Spleen (tissue), 11 donors: ENCODE measurements around the gene GNRH2. TPM values are rescaled to one million over a fixed set of nuclear protein-coding genes. Genes with fewer than 3 reads are reported as not detected.

Source experiments
- DNase-seq: peaks from one replicate; pipeline ENCODE4 v3.0.0-alpha.2; 2020
- H3K27ac ChIP-seq, 8 donors: fragments of 200-600 bp; sonication (generic) in 7 of 8; 1 replicate in 4 of 8; 2 replicates in 4 of 8; pipeline versions ENCODE4 v1.5.0 to v1.8.0; 2016 to 2021; ENCODE audit warnings: inconsistent platforms in 4 of 8, mild to moderate bottlenecking in 4 of 8, moderate library complexity in 1 of 8
- H3K27me3 ChIP-seq, 7 donors: fragments of 200-600 bp; sonication (generic) in 6 of 7; replicated peaks in 1 of 7; 1 replicate in 4 of 7; 2 replicates in 3 of 7; pipeline versions ENCODE4 v1.5.0 to v1.8.0; 2016 to 2021; ENCODE audit warnings: inconsistent platforms in 3 of 7, mild to moderate bottlenecking in 1 of 7
- H3K36me3 ChIP-seq, 6 donors: fragments of 200-600 bp; sonication (generic) in 5 of 6; 1 replicate in 4 of 6; 2 replicates in 2 of 6; pipeline versions ENCODE4 v1.5.0 to v1.8.0; 2016 to 2021; ENCODE audit warnings: inconsistent platforms in 2 of 6
- H3K4me1 ChIP-seq, 6 donors: fragments of 200-600 bp; sonication (generic) in 5 of 6; 1 replicate in 3 of 6; 2 replicates in 3 of 6; pipeline versions ENCODE4 v1.5.0 to v1.8.0; 2016 to 2021; ENCODE audit warnings: inconsistent platforms in 3 of 6
- H3K4me3 ChIP-seq, 8 donors: fragments of 200-600 bp; sonication (generic) in 7 of 8; 1 replicate in 4 of 8; 2 replicates in 4 of 8; pipeline versions ENCODE4 v1.5.0 to v1.8.0; 2016 to 2021; ENCODE audit warnings: inconsistent platforms in 4 of 8, mild to moderate bottlenecking in 4 of 8, moderate library complexity in 2 of 8
- H3K9me3 ChIP-seq, 8 donors: fragments of 200-600 bp; sonication (generic) in 7 of 8; 1 replicate in 4 of 8; 2 replicates in 4 of 8; pipeline versions ENCODE4 v1.5.0 to v1.8.0; 2016 to 2021; ENCODE audit warnings: inconsistent platforms in 4 of 8
- POLR2A ChIP-seq, 3 donors: fragments of 450-650 bp; IDR thresholded peaks; one replicate each; pipeline ENCODE4 v1.5.1; 2017; ENCODE audit warnings: antibody characterized with exemption in 3 of 3, mild to moderate bottlenecking in 1 of 3
- POLR2AphosphoS5 ChIP-seq, 3 donors: sonication (generic); formaldehyde crosslinking; IDR thresholded peaks; one replicate each; pipeline ENCODE4 v1.5.1; 2017; ENCODE audit warnings: antibody characterized with exemption in 3 of 3
- WGBS, 5 donors: extraction: QIAGEN DNeasy Blood & Tissue Kit in 3 of 5; methylation state at CpG; one replicate each; pipeline versions ENCODE4 v1.1.5 to v1.1.7; 2013 to 2018; 5-methylcytosine and 5-hydroxymethylcytosine counted together
- intact Hi-C: fragments of 100-400 bp; cut with DNase I; formaldehyde crosslinking; loops from one replicate; pipeline ENCODE4 v1.15.0; 2023; ENCODE audit warnings: low total_unique reads
- polyA plus RNA-seq, 3 donors: library from polyadenylated mRNA; stranded (reverse); fragments of 200-250 nt; gene quantifications; one replicate each; pipeline ENCODE4 v1.2.1, GENCODE V29; 2013
- total RNA-seq, 7 donors: library from RNA; depleted of rRNA in 3 of 7; stranded (reverse); fragments of >200 nt in 3 of 7; fragmentation: NEBNext Ultra II Directional in 4 of 7; extraction: Animal tissue kit (Norgen Biotek cat#: 25700) in 4 of 7; gene quantifications; one replicate each; pipeline versions ENCODE4 v1.1.0 to v1.2.1, GENCODE V29; 2016 to 2021
- TF ChIP-seq, protein P1 (sequence below), 11 experiments: fragments of 200-600 bp in 7 of 11; fragments of 450-650 bp in 4 of 11; sonication (generic) in 4 of 11; IDR thresholded peaks in 8 of 11; conservative IDR thresholded peaks in 3 of 11; 1 replicate in 7 of 11; 2 replicates in 4 of 11; pipeline versions ENCODE4 v1.4.0 to v1.8.0; 2016 to 2021; ENCODE audit warnings: antibody characterized with exemption in 11 of 11, inconsistent platforms in 4 of 11, mild to moderate bottlenecking in 1 of 11
- donor health status: healthy with polysubstance abuse.
- donor health status: DM: no; HTN: no; CAD: no; lungs with moderate emphysema.
- donor health status: DM: no; HTN: no; CAD: no.
- donor health status: Bipolar disorder and iron deficiency.
- donor health status: healthy.
- donor health status: DM: no; HTN: no; CAD: no.
- donor health status: DM: yes; HTN: yes; CAD: no.

The GNRH2 gene
- total and polyA plus RNA-seq, 10 donors = 0.70 to 1.7 (median 1.0) TPM; not detected in 6

DNA sequence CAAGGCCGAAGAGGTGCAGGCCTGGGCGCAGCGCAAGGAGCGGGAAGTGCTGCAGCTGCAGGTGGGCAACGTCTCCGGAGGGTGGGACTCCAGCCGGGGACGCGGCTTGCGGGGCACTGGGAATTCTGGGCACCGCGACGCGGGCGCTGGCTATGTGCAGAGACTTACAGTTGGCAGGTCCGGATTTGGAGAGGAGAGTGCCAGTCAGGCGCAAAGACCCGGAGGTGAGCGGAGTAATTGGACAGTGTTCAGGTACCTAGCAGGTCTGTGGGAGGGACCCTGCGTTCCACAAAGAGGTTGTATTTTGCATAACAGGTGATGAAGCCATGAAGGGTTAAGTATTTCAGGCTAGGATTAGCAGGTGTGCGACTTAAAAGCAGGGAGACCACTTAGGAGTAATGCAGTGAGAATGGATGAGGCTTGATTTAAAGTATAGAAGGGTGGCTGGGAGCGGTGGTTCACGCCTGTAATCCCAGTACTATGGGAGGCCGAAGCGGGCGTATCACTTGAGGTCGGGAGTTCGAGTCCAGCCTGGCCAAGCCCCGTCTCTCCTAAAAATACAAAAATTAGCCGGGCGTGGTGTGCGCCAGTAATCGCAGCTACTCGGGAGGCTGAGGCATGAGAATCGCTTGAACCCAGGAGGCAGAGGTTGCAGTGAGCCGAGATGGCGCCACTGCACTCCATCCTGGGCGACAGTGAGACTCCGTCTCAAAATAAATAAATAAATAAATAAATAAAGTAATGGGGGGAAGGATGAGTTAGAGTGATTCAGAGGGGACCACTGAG, 3.4 kb downstream of the GNRH2 start:
- H3K36me3 ChIP-seq = peaks cover 0 to 32% (median 19%) of the 10 kb centered on the region in 6 donors
- peaks cover 7 to 32% (median 25%) of the 10 kb centered on the region in 6 donors for H3K4me1 ChIP-seq
- H3K9me3 ChIP-seq = no peaks in the 10 kb centered on the region
- TF ChIP-seq, protein P1, sequence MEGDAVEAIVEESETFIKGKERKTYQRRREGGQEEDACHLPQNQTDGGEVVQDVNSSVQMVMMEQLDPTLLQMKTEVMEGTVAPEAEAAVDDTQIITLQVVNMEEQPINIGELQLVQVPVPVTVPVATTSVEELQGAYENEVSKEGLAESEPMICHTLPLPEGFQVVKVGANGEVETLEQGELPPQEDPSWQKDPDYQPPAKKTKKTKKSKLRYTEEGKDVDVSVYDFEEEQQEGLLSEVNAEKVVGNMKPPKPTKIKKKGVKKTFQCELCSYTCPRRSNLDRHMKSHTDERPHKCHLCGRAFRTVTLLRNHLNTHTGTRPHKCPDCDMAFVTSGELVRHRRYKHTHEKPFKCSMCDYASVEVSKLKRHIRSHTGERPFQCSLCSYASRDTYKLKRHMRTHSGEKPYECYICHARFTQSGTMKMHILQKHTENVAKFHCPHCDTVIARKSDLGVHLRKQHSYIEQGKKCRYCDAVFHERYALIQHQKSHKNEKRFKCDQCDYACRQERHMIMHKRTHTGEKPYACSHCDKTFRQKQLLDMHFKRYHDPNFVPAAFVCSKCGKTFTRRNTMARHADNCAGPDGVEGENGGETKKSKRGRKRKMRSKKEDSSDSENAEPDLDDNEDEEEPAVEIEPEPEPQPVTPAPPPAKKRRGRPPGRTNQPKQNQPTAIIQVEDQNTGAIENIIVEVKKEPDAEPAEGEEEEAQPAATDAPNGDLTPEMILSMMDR (IDR thresholded peaks at IDR 0.05 in 8 of 11, conservative IDR thresholded peaks at IDR 0.05 in 3 of 11) = no peak
- TF ChIP-seq POLR2A (IDR thresholded peaks at IDR 0.05) (no peak), POLR2AphosphoS5 (IDR thresholded peaks at IDR 0.05) (no peak)
- no peaks in the 10 kb centered on the region for H3K27me3 ChIP-seq
- H3K4me3 ChIP-seq = peak overlapping the region; percentile 88 to 100 (median 99)
- no peak for DNase-seq
- 44 to 60% (median 48%) methylated on average over 28 to 39 of the region's 39 CpGs for WGBS, 5 donors
- intact Hi-C loops = no loop called here
- H3K27ac ChIP-seq = peak overlapping the region; percentile 77 to 97 (median 91)

DNA sequence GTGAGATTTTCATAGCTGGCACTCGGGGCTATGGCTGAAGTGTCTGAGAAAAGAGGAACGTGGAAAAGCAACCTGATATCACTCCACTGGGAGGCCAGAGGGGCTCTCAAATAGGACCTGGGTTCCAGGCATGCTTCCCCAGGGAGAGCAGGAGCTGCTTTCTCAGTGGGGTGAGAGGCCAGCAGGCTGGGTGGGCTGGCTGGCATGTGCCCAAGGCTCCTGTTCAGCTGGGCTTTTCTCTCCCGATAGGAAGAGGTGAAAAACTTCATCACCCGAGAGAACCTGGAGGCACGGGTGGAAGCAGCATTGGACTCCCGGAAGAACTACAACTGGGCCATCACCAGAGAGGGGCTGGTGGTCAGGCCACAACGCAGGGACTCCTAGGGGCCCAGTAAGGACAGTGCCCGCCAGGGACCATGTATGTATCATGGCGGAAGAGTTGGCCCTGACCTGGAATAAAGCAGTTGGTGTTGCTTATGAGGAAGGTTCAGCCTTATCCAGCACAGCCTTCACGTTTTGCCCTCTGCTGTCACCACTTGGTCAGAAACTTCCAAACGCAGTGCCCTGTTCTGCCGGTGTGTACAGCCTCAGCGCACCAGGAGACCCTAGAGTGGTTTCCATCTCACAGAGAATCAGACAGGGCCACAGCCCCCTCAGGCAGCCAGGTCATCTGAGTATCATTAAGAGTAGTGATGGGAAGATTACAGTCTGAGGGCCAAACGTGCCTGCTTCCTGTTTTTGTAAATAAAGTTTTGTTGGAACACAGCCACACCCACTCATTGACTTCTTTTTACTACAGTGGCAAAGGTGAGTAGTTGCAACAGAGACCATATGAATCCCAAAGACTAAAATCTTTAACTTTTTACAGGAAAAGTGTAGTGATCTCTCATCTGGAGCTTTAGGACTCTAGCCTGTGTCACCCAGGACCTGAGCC, 4.3 kb downstream of the GNRH2 start:
- intact Hi-C loops = no loop called here
- no peak overlapping the region for H3K27ac ChIP-seq
- no peaks in the 10 kb centered on the region for H3K27me3 ChIP-seq
- WGBS, 5 donors = 86 to 90% (median 87%) methylated on average over 13 to 14 of the region's 14 CpGs
- H3K4me3 ChIP-seq = peak overlapping the region in 2 of 8 donors; percentile 99
- no peak for DNase-seq
- no peaks in the 10 kb centered on the region for H3K9me3 ChIP-seq
- H3K4me1 ChIP-seq = peaks cover 7 to 29% (median 23%) of the 10 kb centered on the region in 6 donors
- TF ChIP-seq, protein P1 (IDR thresholded peaks at IDR 0.05 in 8 of 11, conservative IDR thresholded peaks at IDR 0.05 in 3 of 11) = no peak
- TF ChIP-seq POLR2A (IDR thresholded peaks at IDR 0.05) = no peak
- no peak for TF ChIP-seq POLR2AphosphoS5 (IDR thresholded peaks at IDR 0.05)
- H3K36me3 ChIP-seq = peaks cover 0 to 31% (median 19%) of the 10 kb centered on the region in 6 donors

DNA sequence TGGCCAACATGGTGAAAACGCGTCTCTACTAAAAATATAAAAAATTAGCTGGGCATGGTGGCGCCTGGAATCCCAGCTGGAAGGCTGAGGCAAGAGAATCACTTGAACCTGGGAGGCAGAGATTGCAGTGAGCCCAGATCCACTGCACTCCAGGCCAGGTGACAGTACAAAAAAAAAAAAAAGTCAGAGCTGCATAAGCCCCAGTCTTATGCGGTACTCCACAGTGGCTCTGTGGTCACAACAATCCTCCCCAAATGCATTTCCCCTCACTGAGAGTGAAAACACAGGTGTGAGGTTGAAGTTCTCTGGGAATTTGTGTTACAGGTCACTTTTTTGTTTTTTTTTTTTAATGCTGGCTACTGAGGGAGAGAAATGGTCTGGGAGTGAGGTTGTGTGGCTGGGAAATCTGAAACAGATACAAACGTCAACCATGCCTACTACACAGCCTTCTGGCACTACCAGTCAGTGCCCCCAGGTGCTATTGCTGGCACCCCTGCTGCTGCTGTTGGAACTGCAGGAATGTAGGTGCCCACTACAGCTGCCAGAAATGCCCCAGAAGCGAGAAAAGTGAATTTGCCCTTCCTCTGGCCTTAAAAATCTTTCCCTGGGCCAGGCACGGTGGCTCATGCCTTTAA, 8.1 kb downstream of the GNRH2 start:
- no peaks in the 10 kb centered on the region for H3K27me3 ChIP-seq
- H3K4me3 ChIP-seq = no peak overlapping the region
- DNase-seq = no peak
- no peaks in the 10 kb centered on the region for H3K9me3 ChIP-seq
- TF ChIP-seq POLR2A (IDR thresholded peaks at IDR 0.05) (no peak), POLR2AphosphoS5 (IDR thresholded peaks at IDR 0.05) (no peak)
- TF ChIP-seq, protein P1 (IDR thresholded peaks at IDR 0.05 in 8 of 11, conservative IDR thresholded peaks at IDR 0.05 in 3 of 11) = no peak
- peaks cover 7 to 18% (median 14%) of the 10 kb centered on the region in 6 donors for H3K4me1 ChIP-seq
- intact Hi-C loops = loop anchor here (5.0 to 10.0 kb wide), 2 partner anchors 61 to 263 kb away; no protein-coding TSS in a partner anchor
- WGBS, 5 donors = 72 to 82% (median 78%) methylated on average over 7 of the region's 7 CpGs
- peaks cover 0 to 31% (median 19%) of the 10 kb centered on the region in 6 donors for H3K36me3 ChIP-seq
- no peak overlapping the region for H3K27ac ChIP-seq
